A549 (cell line): ENCODE results near the gene HDDC2. TPM values are rescaled to one million over a fixed set of nuclear protein-coding genes. Genes with fewer than 3 reads are reported as not detected.

Experiments
- ATAC-seq, 2 experiments: fragments of 200-7000 bp in 1 of 2; fragments of >200 bp in 1 of 2; cut with Nextera tagmentation in 1 of 2; cut with Tn5 transposase in 1 of 2; 3 replicates each; pipeline versions ENCODE4 v1.8.0 to v1.9.1; 2018 to 2020; ENCODE audit warnings: mild to moderate bottlenecking in 1 of 2, moderate library complexity in 1 of 2
- CTCF ChIA-PET: fragments of 300-600 bp; sonication (Branson Sonifier 250); formaldehyde crosslinking; extraction: SDS; loops from one replicate; lab custom pipeline; 2021; ENCODE audit warnings: antibody characterized with exemption, inconsistent platforms; lab: Yijun Ruan, JAX
- POLR2A ChIA-PET: fragments of 350-600 bp; formaldehyde crosslinking; extraction: SDS; loops from one replicate; lab custom pipeline; 2021; ENCODE audit warnings: antibody characterized with exemption, inconsistent platforms; lab: Yijun Ruan, JAX
- DNase-seq, 2 experiments: peaks; one replicate each; pipeline versions ENCODE4 v3.0.0 to v3.0.0-alpha.2; 2011 to 2016; ENCODE audit warnings: low read depth in 1 of 2, low spot score in 1 of 2
- FAIRE-seq: peaks from 2 replicates; lab custom pipeline; 2011; peaks lifted over from hg19 to GRCh38; lab: Jason Lieb, UNC
- H3K27ac ChIP-seq, 2 experiments: fragments of >200 bp; sonication (Bioruptor Twin); formaldehyde crosslinking; 3 replicates each; pipeline ENCODE4 v1.5.1; 2016 to 2017
- H3K4me1 ChIP-seq: fragments of >200 bp; sonication (Bioruptor Twin); formaldehyde crosslinking; 3 replicates; pipeline ENCODE4 v1.6.1; 2016
- H3K4me2 ChIP-seq: fragments of >200 bp; sonication (Bioruptor Twin); formaldehyde crosslinking; 3 replicates; pipeline ENCODE4 v1.6.1; 2016
- H3K4me3 ChIP-seq: fragments of >200 bp; sonication (Bioruptor Twin); formaldehyde crosslinking; 3 replicates; pipeline ENCODE4 v1.5.1; 2016
- H3K9me3 ChIP-seq: fragments of >200 bp; sonication (Bioruptor Twin); formaldehyde crosslinking; 3 replicates; pipeline ENCODE4 v1.6.1; 2016
- CEBPB ChIP-seq, 2 experiments: fragments of >200 bp in 1 of 2; sonication (Bioruptor Twin) in 1 of 2; formaldehyde crosslinking in 1 of 2; IDR thresholded peaks; 2 replicates each; pipeline ENCODE4 v1.6.1; 2012 to 2016
- CHD4 ChIP-seq: fragments of 200-600 bp; sonication (generic); IDR thresholded peaks from 2 replicates; pipeline ENCODE4 v1.6.1; 2016; ENCODE audit warnings: antibody characterized with exemption, mild to moderate bottlenecking, borderline replicate concordance
- ESRRA ChIP-seq: fragments of 150-350 bp; IDR thresholded peaks from 2 replicates; pipeline ENCODE4 v1.6.1; 2014; ENCODE audit warnings: mild to moderate bottlenecking, low read length, borderline replicate concordance
- FOXS1 ChIP-seq: fragments of 250-450 bp; sonication (Bioruptor Pico); IDR thresholded peaks from 2 replicates; pipeline ENCODE4 v1.5.0; 2020; ENCODE audit warnings: mild to moderate bottlenecking, moderate library complexity
- HOXB13 ChIP-seq: fragments of 250-450 bp; sonication (Bioruptor Pico); IDR thresholded peaks from 2 replicates; pipeline ENCODE4 v1.5.0; 2020; ENCODE audit warnings: low read depth, mild to moderate bottlenecking, moderate library complexity
- HOXB5 ChIP-seq: fragments of 250-450 bp; sonication (Bioruptor Pico); IDR thresholded peaks from 2 replicates; pipeline ENCODE4 v1.5.0; 2020; ENCODE audit warnings: mild to moderate bottlenecking, moderate library complexity
- KDM5A ChIP-seq: fragments of 200-600 bp; sonication (generic); IDR thresholded peaks from 2 replicates; pipeline ENCODE4 v1.6.1; 2016; ENCODE audit warnings: antibody characterized with exemption, mild to moderate bottlenecking
- MAX ChIP-seq: IDR thresholded peaks from 2 replicates; pipeline ENCODE4 v1.6.1; 2012
- NPAS2 ChIP-seq: fragments of 250-450 bp; sonication (Bioruptor Pico); IDR thresholded peaks from 2 replicates; pipeline ENCODE4 v1.8.0; 2022; ENCODE audit warnings: mild to moderate bottlenecking, moderate library complexity, borderline replicate concordance
- RAD21 ChIP-seq, 2 experiments: fragments of >200 bp in 1 of 2; sonication (Bioruptor Twin) in 1 of 2; formaldehyde crosslinking in 1 of 2; IDR thresholded peaks in 1 of 2; conservative IDR thresholded peaks in 1 of 2; 2 replicates in 1 of 2; 3 replicates in 1 of 2; pipeline ENCODE4 v1.6.1; 2012 to 2018; ENCODE audit warnings: inconsistent platforms in 1 of 2
- RARB ChIP-seq: fragments of 250-450 bp; sonication (Bioruptor Pico); IDR thresholded peaks from 2 replicates; pipeline ENCODE4 v1.8.0; 2021; ENCODE audit warnings: mild to moderate bottlenecking, moderate library complexity
- SREBF2 ChIP-seq: fragments of 450-650 bp; IDR thresholded peaks from 2 replicates; pipeline ENCODE4 v1.6.1; 2014; ENCODE audit warnings: mild to moderate bottlenecking, moderate library complexity
- TP53 ChIP-seq: fragments of 250-450 bp; sonication (Bioruptor Pico); IDR thresholded peaks from 2 replicates; pipeline ENCODE4 v1.5.0; 2021; ENCODE audit warnings: mild to moderate bottlenecking, moderate library complexity
- USF2 ChIP-seq: fragments of 450-650 bp; IDR thresholded peaks from 2 replicates; pipeline ENCODE4 v1.6.1; 2014; ENCODE audit warnings: antibody characterized with exemption
- ZC3H11A ChIP-seq: fragments of 450-650 bp; IDR thresholded peaks from 2 replicates; pipeline ENCODE4 v1.6.1; 2014; ENCODE audit warnings: antibody characterized with exemption, mild to moderate bottlenecking
- WGBS: methylation state at CpG from one replicate; pipeline ENCODE4 v1.1.6; 2017; ENCODE audit errors: missing lambda C conversion rate; 5-methylcytosine and 5-hydroxymethylcytosine counted together
- polyA plus RNA-seq, 4 experiments: library from polyadenylated mRNA; depleted of rRNA in 3 of 4; stranded (reverse); fragments of >200 nt; fragmentation: RNase III in 1 of 4; extraction: RNeasy Plus Mini Kit Qiagen cat#74134 plus additional on column Dnase treatment in 1 of 4; gene quantifications; 2 replicates in 3 of 4; 3 replicates in 1 of 4; pipeline ENCODE4 v1.2.3, GENCODE V29; 2011 to 2017
- TF ChIP-seq, protein P1 (sequence below): IDR thresholded peaks from 2 replicates; pipeline ENCODE4 v1.6.1; 2012; ENCODE audit warnings: low read depth, borderline replicate concordance
- TF ChIP-seq, protein P2 (sequence below): fragments of 150-350 bp; IDR thresholded peaks from 2 replicates; pipeline ENCODE4 v1.6.1; 2014; ENCODE audit warnings: low read depth, mild to moderate bottlenecking, low read length
- TF ChIP-seq, protein P3 (sequence below): fragments of 200-600 bp; sonication (generic); IDR thresholded peaks from 2 replicates; pipeline ENCODE4 v1.6.1; 2016; ENCODE audit warnings: antibody characterized with exemption, mild to moderate bottlenecking, moderate library complexity

Gene HDDC2
- polyA plus RNA-seq, 2 of the 4 experiments (the other 2 are of a cell fraction): 107 to 216 TPM

DNA sequence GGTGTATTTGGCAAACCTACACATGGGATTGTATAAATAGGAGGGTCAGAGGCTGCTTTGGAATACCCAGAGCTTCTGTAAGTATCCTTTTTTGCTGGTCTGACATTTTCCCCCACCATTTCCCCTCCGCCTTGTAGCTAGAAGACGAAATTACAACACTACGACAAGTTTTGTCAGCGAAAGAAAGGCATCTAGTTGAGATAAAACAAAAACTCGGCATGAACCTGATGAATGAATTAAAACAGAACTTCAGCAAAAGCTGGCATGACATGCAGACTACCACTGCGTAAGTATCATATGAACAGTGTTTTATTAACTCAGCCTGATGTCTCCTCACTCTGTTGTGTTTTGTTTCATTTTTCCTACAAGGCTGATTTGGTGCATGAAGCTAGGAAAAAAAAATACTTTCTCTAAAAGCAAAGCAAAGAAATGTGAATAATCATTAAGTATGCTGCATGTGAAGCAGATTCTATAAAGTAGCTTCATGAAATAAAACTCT lies 72.7 kb downstream of the HDDC2 start (continued):
- no peak for TF ChIP-seq HOXB13 (CRISPR knock-in tag)
- no peak for TF ChIP-seq HOXB5
- TF ChIP-seq, protein P1, sequence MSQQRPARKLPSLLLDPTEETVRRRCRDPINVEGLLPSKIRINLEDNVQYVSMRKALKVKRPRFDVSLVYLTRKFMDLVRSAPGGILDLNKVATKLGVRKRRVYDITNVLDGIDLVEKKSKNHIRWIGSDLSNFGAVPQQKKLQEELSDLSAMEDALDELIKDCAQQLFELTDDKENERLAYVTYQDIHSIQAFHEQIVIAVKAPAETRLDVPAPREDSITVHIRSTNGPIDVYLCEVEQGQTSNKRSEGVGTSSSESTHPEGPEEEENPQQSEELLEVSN: no peak
- TF ChIP-seq USF2: no peak
- TF ChIP-seq CHD4: no peak
- TF ChIP-seq ESRRA: no peak
- no peak for TF ChIP-seq FOXS1
- no peak for TF ChIP-seq NPAS2
- TF ChIP-seq, protein P2, sequence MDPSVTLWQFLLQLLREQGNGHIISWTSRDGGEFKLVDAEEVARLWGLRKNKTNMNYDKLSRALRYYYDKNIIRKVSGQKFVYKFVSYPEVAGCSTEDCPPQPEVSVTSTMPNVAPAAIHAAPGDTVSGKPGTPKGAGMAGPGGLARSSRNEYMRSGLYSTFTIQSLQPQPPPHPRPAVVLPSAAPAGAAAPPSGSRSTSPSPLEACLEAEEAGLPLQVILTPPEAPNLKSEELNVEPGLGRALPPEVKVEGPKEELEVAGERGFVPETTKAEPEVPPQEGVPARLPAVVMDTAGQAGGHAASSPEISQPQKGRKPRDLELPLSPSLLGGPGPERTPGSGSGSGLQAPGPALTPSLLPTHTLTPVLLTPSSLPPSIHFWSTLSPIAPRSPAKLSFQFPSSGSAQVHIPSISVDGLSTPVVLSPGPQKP: no peak

GRCh38 chr6:125227244-125227643 lies 74.5 kb downstream of the HDDC2 start:
- CTCF ChIA-PET: no interaction called here
- no peak for TF ChIP-seq MAX
- TF ChIP-seq, protein P3, sequence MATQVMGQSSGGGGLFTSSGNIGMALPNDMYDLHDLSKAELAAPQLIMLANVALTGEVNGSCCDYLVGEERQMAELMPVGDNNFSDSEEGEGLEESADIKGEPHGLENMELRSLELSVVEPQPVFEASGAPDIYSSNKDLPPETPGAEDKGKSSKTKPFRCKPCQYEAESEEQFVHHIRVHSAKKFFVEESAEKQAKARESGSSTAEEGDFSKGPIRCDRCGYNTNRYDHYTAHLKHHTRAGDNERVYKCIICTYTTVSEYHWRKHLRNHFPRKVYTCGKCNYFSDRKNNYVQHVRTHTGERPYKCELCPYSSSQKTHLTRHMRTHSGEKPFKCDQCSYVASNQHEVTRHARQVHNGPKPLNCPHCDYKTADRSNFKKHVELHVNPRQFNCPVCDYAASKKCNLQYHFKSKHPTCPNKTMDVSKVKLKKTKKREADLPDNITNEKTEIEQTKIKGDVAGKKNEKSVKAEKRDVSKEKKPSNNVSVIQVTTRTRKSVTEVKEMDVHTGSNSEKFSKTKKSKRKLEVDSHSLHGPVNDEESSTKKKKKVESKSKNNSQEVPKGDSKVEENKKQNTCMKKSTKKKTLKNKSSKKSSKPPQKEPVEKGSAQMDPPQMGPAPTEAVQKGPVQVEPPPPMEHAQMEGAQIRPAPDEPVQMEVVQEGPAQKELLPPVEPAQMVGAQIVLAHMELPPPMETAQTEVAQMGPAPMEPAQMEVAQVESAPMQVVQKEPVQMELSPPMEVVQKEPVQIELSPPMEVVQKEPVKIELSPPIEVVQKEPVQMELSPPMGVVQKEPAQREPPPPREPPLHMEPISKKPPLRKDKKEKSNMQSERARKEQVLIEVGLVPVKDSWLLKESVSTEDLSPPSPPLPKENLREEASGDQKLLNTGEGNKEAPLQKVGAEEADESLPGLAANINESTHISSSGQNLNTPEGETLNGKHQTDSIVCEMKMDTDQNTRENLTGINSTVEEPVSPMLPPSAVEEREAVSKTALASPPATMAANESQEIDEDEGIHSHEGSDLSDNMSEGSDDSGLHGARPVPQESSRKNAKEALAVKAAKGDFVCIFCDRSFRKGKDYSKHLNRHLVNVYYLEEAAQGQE: no peak
- no peak for TF ChIP-seq SREBF2
- no peak for TF ChIP-seq ZC3H11A
- no peak for TF ChIP-seq CEBPB (IDR thresholded peaks at IDR 0.05)
- TF ChIP-seq CHD4: no peak
- no peak for TF ChIP-seq RAD21 (conservative IDR thresholded peaks at IDR 0.05 in 1 of 2, IDR thresholded peaks at IDR 0.05 in 1 of 2)
- TF ChIP-seq RARB (CRISPR knock-in tag): no peak
- TF ChIP-seq TP53 (CRISPR knock-in tag): no peak
- no peak for TF ChIP-seq KDM5A
- POLR2A ChIA-PET: no interaction called here
- H3K9me3 ChIP-seq: no peaks in the 10 kb centered on the region
- peaks cover 28% of the 10 kb centered on the region for H3K4me1 ChIP-seq
- no peak overlapping the region for H3K4me2 ChIP-seq
- DNase-seq: no peak
- ATAC-seq: no peak
- H3K4me3 ChIP-seq: no peak overlapping the region
- FAIRE-seq: no peak
- no peak overlapping the region for H3K27ac ChIP-seq
- 91% methylated on average over 6 of the region's 6 CpGs for WGBS

Other genes starting within 250 kb of the HDDC2 start
- 119 and 144 TPM in 2 replicates for gene TPD52L1, start 148.2 kb downstream of the HDDC2 start, polyA plus RNA-seq (2011; rRNA removed)
- gene TPD52L1, start 148.2 kb downstream of the HDDC2 start, polyA plus RNA-seq (2017; fragmentation: RNase III; extraction: RNeasy Plus Mini Kit Qiagen cat#74134 plus additional on column Dnase treatment): 80.0 to 115 TPM (median 90.1 TPM) in 3 replicates